ENCODE measurements around the gene BRIP1.

- no peak for TF ChIP-seq E2F1 (CRISPR knock-in tag; IDR thresholded peaks at IDR 0.05)
- TF ChIP-seq SP1 (CRISPR knock-in tag; conservative IDR thresholded peaks at IDR 0.05), result no peak
- TF ChIP-seq ATF2 (CRISPR knock-in tag; IDR thresholded peaks at IDR 0.05; ENCODE audit: borderline replicate concordance, low read depth), result no peak
- TF ChIP-seq, protein P1, sequence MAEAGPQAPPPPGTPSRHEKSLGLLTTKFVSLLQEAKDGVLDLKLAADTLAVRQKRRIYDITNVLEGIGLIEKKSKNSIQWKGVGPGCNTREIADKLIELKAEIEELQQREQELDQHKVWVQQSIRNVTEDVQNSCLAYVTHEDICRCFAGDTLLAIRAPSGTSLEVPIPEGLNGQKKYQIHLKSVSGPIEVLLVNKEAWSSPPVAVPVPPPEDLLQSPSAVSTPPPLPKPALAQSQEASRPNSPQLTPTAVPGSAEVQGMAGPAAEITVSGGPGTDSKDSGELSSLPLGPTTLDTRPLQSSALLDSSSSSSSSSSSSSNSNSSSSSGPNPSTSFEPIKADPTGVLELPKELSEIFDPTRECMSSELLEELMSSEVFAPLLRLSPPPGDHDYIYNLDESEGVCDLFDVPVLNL (CRISPR knock-in tag; IDR thresholded peaks at IDR 0.05; ENCODE audit: borderline replicate concordance, low read depth), result no peak
- TF ChIP-seq, protein P2, sequence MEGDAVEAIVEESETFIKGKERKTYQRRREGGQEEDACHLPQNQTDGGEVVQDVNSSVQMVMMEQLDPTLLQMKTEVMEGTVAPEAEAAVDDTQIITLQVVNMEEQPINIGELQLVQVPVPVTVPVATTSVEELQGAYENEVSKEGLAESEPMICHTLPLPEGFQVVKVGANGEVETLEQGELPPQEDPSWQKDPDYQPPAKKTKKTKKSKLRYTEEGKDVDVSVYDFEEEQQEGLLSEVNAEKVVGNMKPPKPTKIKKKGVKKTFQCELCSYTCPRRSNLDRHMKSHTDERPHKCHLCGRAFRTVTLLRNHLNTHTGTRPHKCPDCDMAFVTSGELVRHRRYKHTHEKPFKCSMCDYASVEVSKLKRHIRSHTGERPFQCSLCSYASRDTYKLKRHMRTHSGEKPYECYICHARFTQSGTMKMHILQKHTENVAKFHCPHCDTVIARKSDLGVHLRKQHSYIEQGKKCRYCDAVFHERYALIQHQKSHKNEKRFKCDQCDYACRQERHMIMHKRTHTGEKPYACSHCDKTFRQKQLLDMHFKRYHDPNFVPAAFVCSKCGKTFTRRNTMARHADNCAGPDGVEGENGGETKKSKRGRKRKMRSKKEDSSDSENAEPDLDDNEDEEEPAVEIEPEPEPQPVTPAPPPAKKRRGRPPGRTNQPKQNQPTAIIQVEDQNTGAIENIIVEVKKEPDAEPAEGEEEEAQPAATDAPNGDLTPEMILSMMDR (IDR thresholded peaks at IDR 0.05), result no peak
- no peak for TF ChIP-seq NR3C1 (CRISPR knock-in tag; conservative IDR thresholded peaks at IDR 0.05; ENCODE audit: low read depth)
- TF ChIP-seq, protein P3, sequence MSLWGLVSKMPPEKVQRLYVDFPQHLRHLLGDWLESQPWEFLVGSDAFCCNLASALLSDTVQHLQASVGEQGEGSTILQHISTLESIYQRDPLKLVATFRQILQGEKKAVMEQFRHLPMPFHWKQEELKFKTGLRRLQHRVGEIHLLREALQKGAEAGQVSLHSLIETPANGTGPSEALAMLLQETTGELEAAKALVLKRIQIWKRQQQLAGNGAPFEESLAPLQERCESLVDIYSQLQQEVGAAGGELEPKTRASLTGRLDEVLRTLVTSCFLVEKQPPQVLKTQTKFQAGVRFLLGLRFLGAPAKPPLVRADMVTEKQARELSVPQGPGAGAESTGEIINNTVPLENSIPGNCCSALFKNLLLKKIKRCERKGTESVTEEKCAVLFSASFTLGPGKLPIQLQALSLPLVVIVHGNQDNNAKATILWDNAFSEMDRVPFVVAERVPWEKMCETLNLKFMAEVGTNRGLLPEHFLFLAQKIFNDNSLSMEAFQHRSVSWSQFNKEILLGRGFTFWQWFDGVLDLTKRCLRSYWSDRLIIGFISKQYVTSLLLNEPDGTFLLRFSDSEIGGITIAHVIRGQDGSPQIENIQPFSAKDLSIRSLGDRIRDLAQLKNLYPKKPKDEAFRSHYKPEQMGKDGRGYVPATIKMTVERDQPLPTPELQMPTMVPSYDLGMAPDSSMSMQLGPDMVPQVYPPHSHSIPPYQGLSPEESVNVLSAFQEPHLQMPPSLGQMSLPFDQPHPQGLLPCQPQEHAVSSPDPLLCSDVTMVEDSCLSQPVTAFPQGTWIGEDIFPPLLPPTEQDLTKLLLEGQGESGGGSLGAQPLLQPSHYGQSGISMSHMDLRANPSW (CRISPR knock-in tag; conservative IDR thresholded peaks at IDR 0.05; ENCODE audit: low read depth), result no peak
- no peak for TF ChIP-seq CREB1 (CRISPR knock-in tag; IDR thresholded peaks at IDR 0.05)
- no peak for TF ChIP-seq TCF7 (CRISPR knock-in tag; IDR thresholded peaks at IDR 0.05; ENCODE audit: low read depth)
- TF ChIP-seq, protein P4, sequence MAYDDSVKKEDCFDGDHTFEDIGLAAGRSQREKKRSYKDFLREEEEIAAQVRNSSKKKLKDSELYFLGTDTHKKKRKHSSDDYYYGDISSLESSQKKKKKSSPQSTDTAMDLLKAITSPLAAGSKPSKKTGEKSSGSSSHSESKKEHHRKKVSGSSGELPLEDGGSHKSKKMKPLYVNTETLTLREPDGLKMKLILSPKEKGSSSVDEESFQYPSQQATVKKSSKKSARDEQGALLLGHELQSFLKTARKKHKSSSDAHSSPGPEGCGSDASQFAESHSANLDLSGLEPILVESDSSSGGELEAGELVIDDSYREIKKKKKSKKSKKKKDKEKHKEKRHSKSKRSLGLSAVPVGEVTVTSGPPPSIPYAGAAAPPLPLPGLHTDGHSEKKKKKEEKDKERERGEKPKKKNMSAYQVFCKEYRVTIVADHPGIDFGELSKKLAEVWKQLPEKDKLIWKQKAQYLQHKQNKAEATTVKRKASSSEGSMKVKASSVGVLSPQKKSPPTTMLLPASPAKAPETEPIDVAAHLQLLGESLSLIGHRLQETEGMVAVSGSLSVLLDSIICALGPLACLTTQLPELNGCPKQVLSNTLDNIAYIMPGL (CRISPR knock-in tag; IDR thresholded peaks at IDR 0.05), result no peak
- TF ChIP-seq NR2C2 (CRISPR knock-in tag; IDR thresholded peaks at IDR 0.05), result no peak
- TF ChIP-seq TEAD1 (CRISPR knock-in tag; IDR thresholded peaks at IDR 0.05), result no peak
These were observed 34.3 kb upstream of the BRIP1 start for GRCh38 chr17:61897548-61898180.
